Smooth muscle cell (in vitro differentiated cells): ENCODE measurements around the gene ZNF652. TPM values are rescaled to one million over a fixed set of nuclear protein-coding genes. Genes with fewer than 3 reads are reported as not detected.

Source experiments
- DNase-seq: peaks from one replicate; lab custom pipeline; 2025; ENCODE audit not compliant: unreplicated experiment; lab: John Stamatoyannopoulos, UW
- H2AFZ ChIP-seq: fragments of 200-600 bp; sonication (generic); 2 replicates; pipeline ENCODE4 v1.6.0; 2016; ENCODE audit warnings: antibody characterized with exemption, low read depth, mild to moderate bottlenecking
- H3F3A ChIP-seq: fragments of 200-600 bp; sonication (generic); 2 replicates; pipeline ENCODE4 v1.6.0; 2017; ENCODE audit warnings: antibody characterized with exemption, low read depth
- H3K27ac ChIP-seq: fragments of 200-600 bp; sonication (generic); 2 replicates; pipeline ENCODE4 v1.5.1; 2016; ENCODE audit warnings: low read depth, mild to moderate bottlenecking
- H3K27me3 ChIP-seq: fragments of 200-600 bp; sonication (generic); 2 replicates; pipeline ENCODE4 v1.6.1; 2016; ENCODE audit warnings: low read depth, mild to moderate bottlenecking
- H3K36me3 ChIP-seq: fragments of 200-600 bp; sonication (generic); 2 replicates; pipeline ENCODE4 v1.5.1; 2016; ENCODE audit warnings: low read depth
- H3K4me1 ChIP-seq: fragments of 200-600 bp; sonication (generic); 2 replicates; pipeline ENCODE4 v1.5.1; 2016; ENCODE audit warnings: low read depth
- H3K4me2 ChIP-seq: fragments of 200-600 bp; sonication (generic); 2 replicates; pipeline ENCODE4 v1.6.0; 2016; ENCODE audit warnings: mild to moderate bottlenecking
- H3K4me3 ChIP-seq: fragments of 200-600 bp; sonication (generic); 2 replicates; pipeline ENCODE4 v1.5.1; 2016; ENCODE audit warnings: mild to moderate bottlenecking
- H3K79me2 ChIP-seq: fragments of 200-600 bp; sonication (generic); 2 replicates; pipeline ENCODE4 v1.6.0; 2016; ENCODE audit warnings: low read depth, mild to moderate bottlenecking
- H3K9ac ChIP-seq: fragments of 200-600 bp; sonication (generic); 2 replicates; pipeline ENCODE4 v1.6.0; 2016; ENCODE audit warnings: low read depth
- H3K9me3 ChIP-seq: fragments of 200-600 bp; sonication (generic); replicated peaks from 2 replicates; pipeline ENCODE4 v1.5.1; 2016; ENCODE audit warnings: low read depth
- H4K20me1 ChIP-seq: fragments of 200-600 bp; sonication (generic); 2 replicates; pipeline ENCODE4 v1.6.0; 2016; ENCODE audit warnings: low read depth
- WGBS: methylation state at CpG from one replicate; pipeline ENCODE4 v1.1.7; 2016; ENCODE audit warnings: low lambda C conversion rate; 5-methylcytosine and 5-hydroxymethylcytosine counted together
- polyA plus RNA-seq: library from polyadenylated mRNA; unstranded; fragments of >200 nt; fragmentation: Nextera tagmentation; extraction: Ambion mirVana; gene quantifications from 2 replicates; pipeline ENCODE4 v1.2.1, GENCODE V29; 2016
- total RNA-seq: library from RNA; depleted of rRNA; stranded (reverse); fragments of >200 nt; gene quantifications from 2 replicates; pipeline ENCODE4 v1.2.3, GENCODE V29; 2014
- TF ChIP-seq, protein P1 (sequence below): fragments of 200-600 bp; sonication (generic); IDR thresholded peaks from 2 replicates; pipeline ENCODE4 v1.5.1; 2017; ENCODE audit warnings: borderline replicate concordance, mild to moderate bottlenecking, antibody characterized with exemption; ENCODE audit not compliant: insufficient read depth, poor library complexity, severe bottlenecking

The ZNF652 gene
- total and polyA plus RNA-seq, 2 experiments from 2014 or later: 18.3 to 48.8 TPM

DNA sequence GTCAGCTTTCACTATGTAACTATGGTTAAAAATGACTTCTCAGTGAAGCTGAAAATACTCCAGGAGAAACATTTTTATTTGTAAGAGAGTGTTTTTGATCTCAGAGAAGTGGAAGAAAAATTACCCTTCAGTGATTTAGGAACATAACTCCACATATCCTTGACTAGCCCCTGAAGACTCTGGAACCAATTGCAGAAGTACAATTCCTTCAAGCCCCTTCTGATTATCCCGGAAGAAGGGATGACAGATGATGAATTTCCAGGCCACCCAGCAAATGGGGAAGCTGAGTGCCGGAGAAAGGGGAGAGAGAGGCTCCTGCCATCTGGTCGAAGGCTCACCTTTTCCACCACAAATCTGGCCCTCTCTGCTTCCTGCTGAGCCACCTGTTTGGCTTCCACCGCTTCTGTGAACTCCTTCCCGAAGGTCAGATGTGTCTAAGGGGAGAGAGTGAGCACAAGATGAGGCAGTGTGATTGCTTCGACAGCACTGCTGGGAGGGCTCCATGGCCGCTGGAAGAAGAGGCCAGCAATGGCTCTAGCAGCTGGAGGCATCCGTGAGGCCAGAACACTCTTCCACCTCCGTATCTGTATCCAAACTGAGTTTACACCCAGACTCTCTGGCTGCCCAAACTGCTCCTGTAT is 44.5 kb upstream of the ZNF652 start:
- H4K20me1 ChIP-seq: no peaks in the 10 kb centered on the region
- WGBS: 99% methylated on average over 9 of the region's 9 CpGs
- H3K9ac ChIP-seq: no peak overlapping the region
- H3K4me3 ChIP-seq: no peak overlapping the region
- no peaks in the 10 kb centered on the region for H3K9me3 ChIP-seq
- H2AFZ ChIP-seq: no peak overlapping the region
- H3K4me1 ChIP-seq: no peaks in the 10 kb centered on the region
- TF ChIP-seq, protein P1, sequence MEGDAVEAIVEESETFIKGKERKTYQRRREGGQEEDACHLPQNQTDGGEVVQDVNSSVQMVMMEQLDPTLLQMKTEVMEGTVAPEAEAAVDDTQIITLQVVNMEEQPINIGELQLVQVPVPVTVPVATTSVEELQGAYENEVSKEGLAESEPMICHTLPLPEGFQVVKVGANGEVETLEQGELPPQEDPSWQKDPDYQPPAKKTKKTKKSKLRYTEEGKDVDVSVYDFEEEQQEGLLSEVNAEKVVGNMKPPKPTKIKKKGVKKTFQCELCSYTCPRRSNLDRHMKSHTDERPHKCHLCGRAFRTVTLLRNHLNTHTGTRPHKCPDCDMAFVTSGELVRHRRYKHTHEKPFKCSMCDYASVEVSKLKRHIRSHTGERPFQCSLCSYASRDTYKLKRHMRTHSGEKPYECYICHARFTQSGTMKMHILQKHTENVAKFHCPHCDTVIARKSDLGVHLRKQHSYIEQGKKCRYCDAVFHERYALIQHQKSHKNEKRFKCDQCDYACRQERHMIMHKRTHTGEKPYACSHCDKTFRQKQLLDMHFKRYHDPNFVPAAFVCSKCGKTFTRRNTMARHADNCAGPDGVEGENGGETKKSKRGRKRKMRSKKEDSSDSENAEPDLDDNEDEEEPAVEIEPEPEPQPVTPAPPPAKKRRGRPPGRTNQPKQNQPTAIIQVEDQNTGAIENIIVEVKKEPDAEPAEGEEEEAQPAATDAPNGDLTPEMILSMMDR: no peak
- no peak overlapping the region for H3K4me2 ChIP-seq
- DNase-seq: no peak
- H3F3A ChIP-seq: no peaks in the 10 kb centered on the region
- no peak overlapping the region for H3K27ac ChIP-seq
- peaks cover 12% of the 10 kb centered on the region for H3K36me3 ChIP-seq
- H3K79me2 ChIP-seq: no peaks in the 10 kb centered on the region
- no peaks in the 10 kb centered on the region for H3K27me3 ChIP-seq

DNA sequence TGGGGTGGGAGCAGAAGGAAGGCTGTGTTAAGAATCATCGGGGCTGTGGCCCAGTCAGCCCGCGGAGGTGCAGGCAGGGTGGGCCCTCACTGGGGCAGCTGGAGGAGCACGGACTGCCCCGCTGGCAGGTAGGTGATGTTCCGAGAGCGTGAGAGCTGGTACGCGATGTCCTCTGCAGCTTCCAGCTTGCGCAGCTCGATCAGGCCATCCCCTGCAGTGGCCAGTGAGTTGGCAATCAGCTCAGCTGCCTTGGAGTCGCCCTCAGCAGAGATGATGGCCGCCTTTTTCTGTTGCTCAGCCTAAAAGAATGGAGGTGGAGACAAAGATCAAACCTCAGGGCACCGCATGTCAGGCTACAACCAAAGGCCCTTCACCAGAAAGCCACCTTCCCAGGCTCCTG is 42.9 kb upstream of the ZNF652 start:
- Histone ChIP-seq H3K36me3 (peaks cover 12% of the 10 kb centered on the region), H3F3A (no peaks in the 10 kb centered on the region), H3K9me3 (no peaks in the 10 kb centered on the region), H2AFZ (no peak overlapping the region), H3K27ac (no peak overlapping the region), H4K20me1 (no peaks in the 10 kb centered on the region), H3K79me2 (no peaks in the 10 kb centered on the region), H3K9ac (no peak overlapping the region), H3K4me2 (no peak overlapping the region), H3K27me3 (no peaks in the 10 kb centered on the region), H3K4me3 (no peak overlapping the region), H3K4me1 (no peaks in the 10 kb centered on the region)
- WGBS: 96% methylated on average over 14 of the region's 14 CpGs
- TF ChIP-seq, protein P1: no peak
- no peak for DNase-seq

DNA sequence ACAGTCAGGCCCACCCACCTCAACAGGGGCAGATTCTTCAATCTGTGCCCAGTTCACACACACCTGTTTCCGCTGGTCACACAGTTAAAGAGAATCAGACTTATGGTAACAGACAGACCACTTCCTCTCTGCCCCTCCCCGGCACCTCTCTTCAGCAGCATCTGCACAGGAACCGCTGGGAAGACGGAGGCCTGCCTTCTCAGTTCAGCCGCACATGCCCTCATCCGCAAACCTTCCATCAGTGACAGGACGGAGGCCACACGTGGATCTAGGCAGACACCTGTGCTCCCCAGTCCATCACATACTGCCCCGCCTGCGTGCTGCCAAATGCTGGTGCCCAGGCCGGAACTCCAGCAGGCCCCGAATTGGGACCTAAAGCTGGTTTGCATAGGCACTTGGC is 42.3 kb upstream of the ZNF652 start:
- H3K79me2 ChIP-seq: no peaks in the 10 kb centered on the region
- H3K27ac ChIP-seq: no peak overlapping the region
- H3K9ac ChIP-seq: no peak overlapping the region
- TF ChIP-seq, protein P1: no peak
- H4K20me1 ChIP-seq: no peaks in the 10 kb centered on the region
- 94% methylated on average over 12 of the region's 12 CpGs for WGBS
- no peaks in the 10 kb centered on the region for H3K27me3 ChIP-seq
- no peaks in the 10 kb centered on the region for H3K9me3 ChIP-seq
- no peaks in the 10 kb centered on the region for H3K4me1 ChIP-seq
- peaks cover 12% of the 10 kb centered on the region for H3K36me3 ChIP-seq
- no peak overlapping the region for H2AFZ ChIP-seq
- no peak overlapping the region for H3K4me3 ChIP-seq
- H3F3A ChIP-seq: no peaks in the 10 kb centered on the region
- H3K4me2 ChIP-seq: no peak overlapping the region
- DNase-seq: no peak
